Measurements from ENCODE around the gene NAA80.

Gene NAA80

GRCh38 chr3:50259432-50260026, 39.7 kb downstream of the NAA80 start:
- Histone ChIP-seq H3K9me3 (ENCODE audit: insufficient read depth, low read length) (0 out of 2 replicates have a peak, but pooled peaks cover 6% of the 10 kb centered on the region), H3K4me1 (ENCODE audit: low read length) (peaks cover 13% of the 10 kb centered on the region), H3K4me2 (ENCODE audit: low read length) (peak overlapping the region; percentile 96), H3K9ac (ENCODE audit: low read length) (peak overlapping the region; percentile 21; the same call in 1 of the 2 replicates), H3K27ac (ENCODE audit: low read length) (no peak overlapping the region), H3K79me2 (ENCODE audit: low read length) (no peaks in the 10 kb centered on the region), H2AFZ (ENCODE audit: low read depth, low read length) (no peak overlapping the region), H3K4me3 (ENCODE audit: low read length) (peak overlapping the region; percentile 86), H3K36me3 (replicated peaks; ENCODE audit: low read depth, low read length) (peaks cover 42% of the 10 kb centered on the region), H3K27me3 (ENCODE audit: low read depth, low read length) (no peaks in the 10 kb centered on the region), H4K20me1 (ENCODE audit: insufficient read depth, low read length) (peaks cover 9% of the 10 kb centered on the region; the same call in 1 of the 2 replicates)
- TF ChIP-seq, protein P1, sequence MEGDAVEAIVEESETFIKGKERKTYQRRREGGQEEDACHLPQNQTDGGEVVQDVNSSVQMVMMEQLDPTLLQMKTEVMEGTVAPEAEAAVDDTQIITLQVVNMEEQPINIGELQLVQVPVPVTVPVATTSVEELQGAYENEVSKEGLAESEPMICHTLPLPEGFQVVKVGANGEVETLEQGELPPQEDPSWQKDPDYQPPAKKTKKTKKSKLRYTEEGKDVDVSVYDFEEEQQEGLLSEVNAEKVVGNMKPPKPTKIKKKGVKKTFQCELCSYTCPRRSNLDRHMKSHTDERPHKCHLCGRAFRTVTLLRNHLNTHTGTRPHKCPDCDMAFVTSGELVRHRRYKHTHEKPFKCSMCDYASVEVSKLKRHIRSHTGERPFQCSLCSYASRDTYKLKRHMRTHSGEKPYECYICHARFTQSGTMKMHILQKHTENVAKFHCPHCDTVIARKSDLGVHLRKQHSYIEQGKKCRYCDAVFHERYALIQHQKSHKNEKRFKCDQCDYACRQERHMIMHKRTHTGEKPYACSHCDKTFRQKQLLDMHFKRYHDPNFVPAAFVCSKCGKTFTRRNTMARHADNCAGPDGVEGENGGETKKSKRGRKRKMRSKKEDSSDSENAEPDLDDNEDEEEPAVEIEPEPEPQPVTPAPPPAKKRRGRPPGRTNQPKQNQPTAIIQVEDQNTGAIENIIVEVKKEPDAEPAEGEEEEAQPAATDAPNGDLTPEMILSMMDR (IDR thresholded peaks at IDR 0.05; ENCODE audit: low read depth, low read length): no peak
- no peak for TF ChIP-seq EZH2phosphoT487 (IDR thresholded peaks at IDR 0.05; ENCODE audit: low read depth)

GRCh38 chr3:50258979-50259378, 40.2 kb downstream of the NAA80 start:
- Histone ChIP-seq H3K79me2 (ENCODE audit: low read length) (no peaks in the 10 kb centered on the region), H2AFZ (ENCODE audit: low read depth, low read length) (no peak overlapping the region), H3K4me2 (ENCODE audit: low read length) (no peak overlapping the region), H3K4me3 (ENCODE audit: low read length) (no peak overlapping the region), H3K27ac (ENCODE audit: low read length) (no peak overlapping the region), H3K9me3 (ENCODE audit: insufficient read depth, low read length) (0 out of 2 replicates have a peak, but pooled peaks cover 6% of the 10 kb centered on the region), H4K20me1 (ENCODE audit: insufficient read depth, low read length) (peaks cover 11% of the 10 kb centered on the region), H3K27me3 (ENCODE audit: low read depth, low read length) (no peaks in the 10 kb centered on the region), H3K9ac (ENCODE audit: low read length) (no peak overlapping the region), H3K36me3 (replicated peaks; ENCODE audit: low read depth, low read length) (peaks cover 46% of the 10 kb centered on the region), H3K4me1 (ENCODE audit: low read length) (peaks cover 13% of the 10 kb centered on the region)
- TF ChIP-seq, protein P1 (IDR thresholded peaks at IDR 0.05; ENCODE audit: low read depth, low read length): no peak
- no peak for TF ChIP-seq EZH2phosphoT487 (IDR thresholded peaks at IDR 0.05; ENCODE audit: low read depth)

- H3K27ac ChIP-seq (ENCODE audit: low read length): no peak overlapping the region
- no peak overlapping the region for H3K4me3 ChIP-seq (ENCODE audit: low read length)
- H3K4me1 ChIP-seq (ENCODE audit: low read length): peaks cover 13% of the 10 kb centered on the region
- no peak overlapping the region for H2AFZ ChIP-seq (ENCODE audit: low read depth, low read length)
- no peak overlapping the region for H3K9ac ChIP-seq (ENCODE audit: low read length)
- peaks cover 12% of the 10 kb centered on the region for H4K20me1 ChIP-seq (ENCODE audit: insufficient read depth, low read length)
- H3K4me2 ChIP-seq (ENCODE audit: low read length): no peak overlapping the region
- no peak for TF ChIP-seq EZH2phosphoT487 (IDR thresholded peaks at IDR 0.05; ENCODE audit: low read depth)
- TF ChIP-seq, protein P1 (IDR thresholded peaks at IDR 0.05; ENCODE audit: low read depth, low read length): no peak
- peaks cover 52% of the 10 kb centered on the region for H3K36me3 ChIP-seq (replicated peaks; ENCODE audit: low read depth, low read length)
- no peaks in the 10 kb centered on the region for H3K27me3 ChIP-seq (ENCODE audit: low read depth, low read length)
- H3K79me2 ChIP-seq (ENCODE audit: low read length): no peaks in the 10 kb centered on the region
- 0 out of 2 replicates have a peak, but pooled peaks cover 6% of the 10 kb centered on the region for H3K9me3 ChIP-seq (ENCODE audit: insufficient read depth, low read length)
These were observed 41.0 kb downstream of the NAA80 start for GRCh38 chr3:50258029-50258680.

Measured in OCI-LY3 (cell line).